Stomach (tissue), 19 donors: ENCODE data around the gene EFNA4. TPM values are rescaled to one million over a fixed set of nuclear protein-coding genes. Genes with fewer than 3 reads are reported as not detected.

ENCODE experiments used
- DNase-seq, 2 donors: peaks; one replicate each; pipeline versions ENCODE4 v3.0.0 to v3.0.0-alpha.2; 2013 to 2019
- H3K27ac ChIP-seq, 5 donors: fragments of 200-600 bp in 4 of 5; sonication (generic) in 4 of 5; one replicate each; pipeline ENCODE4 v1.5.1; 2013 to 2019; ENCODE audit warnings: mild to moderate bottlenecking in 1 of 5, moderate library complexity in 1 of 5
- H3K27me3 ChIP-seq, 3 donors: fragments of 200-600 bp; sonication (generic); one replicate each; pipeline ENCODE4 v1.5.1; 2017 to 2019; ENCODE audit warnings: mixed run types in 1 of 3
- H3K36me3 ChIP-seq, 4 donors: fragments of 200-600 bp; sonication (generic); 1 replicate in 3 of 4; 2 replicates in 1 of 4; pipeline ENCODE4 v1.5.1; 2016 to 2019
- H3K4me1 ChIP-seq, 4 donors: fragments of 200-600 bp; sonication (generic); one replicate each; pipeline ENCODE4 v1.5.1; 2016 to 2019
- H3K4me3 ChIP-seq, 4 donors: fragments of 200-600 bp; sonication (generic) in 3 of 4; one replicate each; pipeline ENCODE4 v1.5.1; 2016 to 2019; ENCODE audit warnings: mild to moderate bottlenecking in 1 of 4
- H3K9me3 ChIP-seq, 4 donors: fragments of 200-600 bp; sonication (generic); one replicate each; pipeline ENCODE4 v1.5.1; 2016 to 2019
- CTCF ChIP-seq, 7 experiments: fragments of 450-650 bp in 4 of 7; fragments of 200-600 bp in 3 of 7; sonication (generic) in 3 of 7; IDR thresholded peaks; one replicate each; pipeline ENCODE4 v1.5.1; 2016 to 2019; ENCODE audit warnings: antibody characterized with exemption in 7 of 7, control low read depth in 2 of 7, mild to moderate bottlenecking in 1 of 7
- EP300 ChIP-seq: sonication (generic); formaldehyde crosslinking; IDR thresholded peaks from one replicate; pipeline ENCODE4 v1.6.1; 2017; ENCODE audit warnings: antibody characterized with exemption
- POLR2A ChIP-seq, 4 donors: fragments of 450-650 bp; IDR thresholded peaks; one replicate each; pipeline ENCODE4 v1.6.1; 2016; ENCODE audit warnings: antibody characterized with exemption in 4 of 4, control low read depth in 2 of 4, mild to moderate bottlenecking in 1 of 4, moderate library complexity in 1 of 4
- POLR2AphosphoS5 ChIP-seq, 3 donors: sonication (generic); formaldehyde crosslinking; IDR thresholded peaks; one replicate each; pipeline ENCODE4 v1.6.1; 2016; ENCODE audit warnings: antibody characterized with exemption in 3 of 3
- WGBS, 5 donors: extraction: QIAGEN DNeasy Blood & Tissue Kit in 3 of 5; methylation state at CpG; one replicate each; pipeline versions ENCODE4 v1.1.5 to v1.1.7; 2013 to 2018; 5-methylcytosine and 5-hydroxymethylcytosine counted together
- intact Hi-C: fragments of 100-400 bp; cut with DNase I; formaldehyde crosslinking; loops from one replicate; pipeline ENCODE4 v1.15.1; 2023; ENCODE audit warnings: low total_unique reads
- long read RNA-seq, 10 donors: transcript quantifications; one replicate each; lab custom pipeline, GENCODE V29; 2026
- polyA plus RNA-seq, 3 donors: library from polyadenylated mRNA; stranded (reverse); fragments of 200-250 nt; gene quantifications; one replicate each; pipeline ENCODE4 v1.2.3, GENCODE V29; 2013
- total RNA-seq, 5 donors: library from RNA; depleted of rRNA; stranded (reverse); fragments of >200 nt; gene quantifications; one replicate each; pipeline versions ENCODE4 v1.1.0 to v1.2.3, GENCODE V29; 2014 to 2016
- donor health status: healthy with polysubstance abuse.
- donor health status: Bipolar disorder and iron deficiency.
- donor health status: healthy.

Gene EFNA4
- total RNA-seq (1 to 10 TPM in 3 of 5 donors, not detected in 2; 3.5 to 9.9 (median 5.8) TPM), polyA plus RNA-seq (10 to 100 TPM in 1 of 3 donors, 1 to 10 TPM in 2; 4.3 to 13.2 (median 6.7) TPM)
- long read RNA-seq, donor 1, partial matches to known transcripts: 0 of 1 reads
- long read RNA-seq, donor 1, other reads (novel, unspliced or antisense): 0 of 1 reads
- long read RNA-seq, donor 2, partial matches to known transcripts: 0 of 1 reads
- long read RNA-seq, donor 2, other reads (novel, unspliced or antisense): 0 of 1 reads
- long read RNA-seq, donor 3, partial matches to known transcripts: 0 of 1 reads
- long read RNA-seq, donor 3, other reads (novel, unspliced or antisense): 0 of 1 reads
- long read RNA-seq, donor 4: 0 reads
- long read RNA-seq, donor 5, transcript EFNA4-202 (4 exons, 1,263 nt): major isoform, 5 of 6 reads
- long read RNA-seq, donor 5, partial matches to known transcripts: 0 of 6 reads
- long read RNA-seq, donor 5, other reads (novel, unspliced or antisense): 0 of 6 reads
- long read RNA-seq, donor 6: 0 reads
- long read RNA-seq, donor 7, partial matches to known transcripts: 0 of 4 reads
- long read RNA-seq, donor 7, other reads (novel, unspliced or antisense): 0 of 4 reads
- long read RNA-seq, donor 8, partial matches to known transcripts: 0 of 3 reads
- long read RNA-seq, donor 8, other reads (novel, unspliced or antisense): 0 of 3 reads
- long read RNA-seq, donor 9, transcript EFNA4-202 (4 exons, 1,263 nt): major isoform, 5 of 11 reads
- long read RNA-seq, donor 9, partial matches to known transcripts: 6 of 11 reads
- long read RNA-seq, donor 9, other reads (novel, unspliced or antisense): 0 of 11 reads
- long read RNA-seq, donor 10, partial matches to known transcripts: 0 of 2 reads
- long read RNA-seq, donor 10, other reads (novel, unspliced or antisense): 0 of 2 reads

GRCh38 chr1:155063550-155064110, at the start of gene EFNA4:
TSS of gene EFNA4 (plus strand) at chr1:155063740. CDS start at chr1:155063824, 84 bp downstream.
- H3K27ac ChIP-seq: peak within 1 kb of the TSS; percentile 82 to 92 (median 89)
- TF ChIP-seq POLR2AphosphoS5 (IDR thresholded peaks at IDR 0.05) (peak in 2 of 3 donors; percentile 75 to 77), CTCF (IDR thresholded peaks at IDR 0.05) (no peak), EP300 (no peak), POLR2A (IDR thresholded peaks at IDR 0.05) (no peak)
- peak; percentile 87 to 96 for DNase-seq
- peaks cover 14 to 47% (median 39%) of the 10 kb centered on the region in 4 donors for H3K36me3 ChIP-seq
- H3K4me3 ChIP-seq: peak within 1 kb of the TSS; percentile 73 to 91 (median 78)
- H3K27me3 ChIP-seq: peaks cover 0 to 4% (median 0%) of the 10 kb centered on the region in 3 donors
- 0 to 1% (median 0%) methylated on average over 26 to 57 of the region's 57 CpGs for WGBS, 5 donors
- H3K9me3 ChIP-seq: no peaks in the 10 kb centered on the region
- peaks cover 20 to 42% (median 40%) of the 10 kb centered on the region in 4 donors for H3K4me1 ChIP-seq
- intact Hi-C loops: no loop called here

GRCh38 chr1:155014709-155015508, 48.6 kb upstream of the EFNA4 start:
- H3K4me3 ChIP-seq: no peak overlapping the region
- no peaks in the 10 kb centered on the region for H3K9me3 ChIP-seq
- TF ChIP-seq CTCF (IDR thresholded peaks at IDR 0.05) (no peak), POLR2AphosphoS5 (IDR thresholded peaks at IDR 0.05) (no peak), EP300 (no peak), POLR2A (IDR thresholded peaks at IDR 0.05) (no peak)
- H3K27me3 ChIP-seq: no peaks in the 10 kb centered on the region
- WGBS, 5 donors: 84 to 92% (median 88%) methylated on average over 17 to 31 of the region's 31 CpGs
- no peak for DNase-seq
- H3K4me1 ChIP-seq: peaks cover 61 to 94% (median 86%) of the 10 kb centered on the region in 4 donors
- H3K36me3 ChIP-seq: peaks cover 28 to 56% (median 44%) of the 10 kb centered on the region in 4 donors
- intact Hi-C loops: loop anchor here (10.0 kb wide), 1 partner anchor 50 kb away; the partner anchor contains the start of gene PYGO2
- peak overlapping the region in 4 of 5 donors; percentile 83 to 100 (median 99) for H3K27ac ChIP-seq

- H3K4me1 ChIP-seq: peaks cover 53 to 86% (median 79%) of the 10 kb centered on the region in 4 donors
- H3K4me3 ChIP-seq: no peak overlapping the region
- H3K36me3 ChIP-seq: peaks cover 28 to 53% (median 43%) of the 10 kb centered on the region in 4 donors
- TF ChIP-seq POLR2A (IDR thresholded peaks at IDR 0.05): no peak
- TF ChIP-seq POLR2AphosphoS5 (IDR thresholded peaks at IDR 0.05): peak in 1 of 3 donors; percentile 15
- no peaks in the 10 kb centered on the region for H3K9me3 ChIP-seq
- intact Hi-C loops: loop anchor here (10.0 kb wide), 1 partner anchor 51 kb away; the partner anchor contains the start of gene PYGO2
- no peak for DNase-seq
- 72 to 76% (median 73%) methylated on average over 9 to 16 of the region's 16 CpGs for WGBS, 5 donors
- peak overlapping the region; percentile 83 to 100 (median 92) for H3K27ac ChIP-seq
- H3K27me3 ChIP-seq: no peaks in the 10 kb centered on the region
Observed at GRCh38 chr1:155015527-155016230, 47.9 kb upstream of the EFNA4 start.
